H1 (cell line): ENCODE measurements around the gene GULP1. TPM values are rescaled to one million over a fixed set of nuclear protein-coding genes. Genes with fewer than 3 reads are reported as not detected.
A peak's percentile ranks its signal among the peaks of the same experiment; 100 is the strongest.

Experiments
- CTCF ChIP-seq, 3 experiments: IDR thresholded peaks; 1 replicate in 2 of 3; 2 replicates in 1 of 3; pipeline versions ENCODE4 v1.5.1 to v1.6.1; 2011; ENCODE audit warnings: low read length in 3 of 3, mild to moderate bottlenecking in 3 of 3, inconsistent platforms in 2 of 3, low read depth in 1 of 3, moderate library complexity in 1 of 3; ENCODE audit not compliant: insufficient read depth in 1 of 3; ENCODE audit errors: control extremely low read depth in 1 of 3
- polyA plus RNA-seq, 7 experiments: library from polyadenylated mRNA; depleted of rRNA in 3 of 7; stranded (reverse) in 5 of 7; unstranded in 2 of 7; fragments of >200 nt in 5 of 7; fragments of 200-250 nt in 2 of 7; gene quantifications; 1 replicate in 5 of 7; 2 replicates in 1 of 7; 4 replicates in 1 of 7; pipeline versions ENCODE4 v1.2.1 to v1.2.3, GENCODE V29; 2011 to 2013; ENCODE audit warnings: missing spikeins in 2 of 7, mixed read lengths in 2 of 7
- total RNA-seq: library from RNA; stranded (reverse); fragmentation: NEBNext Ultra II Directional; extraction: Animal tissue kit (Norgen Biotek cat#: 25700); gene quantifications from 2 replicates; pipeline ENCODE4 v1.2.1, GENCODE V29; 2021
- TF ChIP-seq, protein P1 (sequence below): IDR thresholded peaks from 2 replicates; pipeline ENCODE4 v1.6.1; 2011; ENCODE audit warnings: low read length, improper control_type of control experiment

The GULP1 gene
- total and polyA plus RNA-seq, 2 of the 8 experiments (the other 6 are each of a cell fraction or from before 2014, with no cell fraction given) = 69.7 to 139 TPM

DNA sequence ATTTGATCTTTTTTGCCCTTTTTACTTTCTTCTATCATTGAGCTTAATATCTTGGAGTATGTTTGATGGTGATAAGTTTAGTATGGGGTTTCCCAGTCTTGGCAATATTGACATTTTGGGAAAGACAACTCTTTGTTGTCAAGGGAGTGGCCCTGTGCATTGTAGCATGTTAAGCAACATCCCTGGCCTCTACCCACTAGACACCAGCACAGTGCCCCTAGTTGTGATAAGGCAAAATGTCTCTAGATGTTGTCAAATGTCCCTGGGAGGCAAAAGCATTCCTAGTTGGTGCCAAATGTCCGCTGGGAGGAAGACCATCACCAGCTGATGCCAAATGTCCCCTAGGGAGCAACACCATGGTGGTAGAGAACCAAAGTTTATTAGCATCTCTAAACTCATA, 28.2 kb downstream of the GULP1 start (continued):
- TF ChIP-seq CTCF (IDR thresholded peaks at IDR 0.05; ENCODE audit: control extremely low read depth in 1 of 3, insufficient read depth in 1 of 3, low read depth in 1 of 3, low read length in 3 of 3) = peak in 2 of 3 experiments; percentile 5 to 60; a peak in 2 of 4 replicates
- TF ChIP-seq, protein P1, sequence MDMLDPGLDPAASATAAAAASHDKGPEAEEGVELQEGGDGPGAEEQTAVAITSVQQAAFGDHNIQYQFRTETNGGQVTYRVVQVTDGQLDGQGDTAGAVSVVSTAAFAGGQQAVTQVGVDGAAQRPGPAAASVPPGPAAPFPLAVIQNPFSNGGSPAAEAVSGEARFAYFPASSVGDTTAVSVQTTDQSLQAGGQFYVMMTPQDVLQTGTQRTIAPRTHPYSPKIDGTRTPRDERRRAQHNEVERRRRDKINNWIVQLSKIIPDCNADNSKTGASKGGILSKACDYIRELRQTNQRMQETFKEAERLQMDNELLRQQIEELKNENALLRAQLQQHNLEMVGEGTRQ = no peak
